ENCODE measurements around the gene ROR1. TPM values are rescaled to one million over a fixed set of nuclear protein-coding genes. Genes with fewer than 3 reads are reported as not detected.

ROR1 gene
- total RNA-seq, 2 experiments from 2014 or later, result 0.47 to 1.4 TPM

- ChIA-PET CTCF (ENCODE audit: unreplicated experiment) (no interaction called here), POLR2A (interaction anchor here (0.5 to 1.0 kb wide), 2 partner anchors 9 to 75 kb away, joined by 3 to 5 read pairs; no protein-coding TSS in a partner anchor)
- no peak for TF ChIP-seq EZH2phosphoT487 (IDR thresholded peaks at IDR 0.05; ENCODE audit: borderline replicate concordance, low read depth, low read length)
- no peak for TF ChIP-seq CTCF (conservative IDR thresholded peaks at IDR 0.05; ENCODE audit: low read length)
- DNase-seq (ENCODE audit: low spot score), result no peak
- no TSS peak for BruUV-seq (replicated peaks)
- H3K4me2 ChIP-seq (ENCODE audit: low read length), result no peak overlapping the region
- H3K9me2 ChIP-seq (ENCODE audit: insufficient read depth, low read length), result no peaks in the 10 kb centered on the region
- no peak overlapping the region for H3K4me3 ChIP-seq (ENCODE audit: low read depth, low read length, poor library complexity, severe bottlenecking)
- H4K20me1 ChIP-seq (ENCODE audit: insufficient read depth, low read length), result no peaks in the 10 kb centered on the region
- H3K4me1 ChIP-seq (ENCODE audit: insufficient read depth, low read length, poor library complexity, severe bottlenecking), result no peaks in the 10 kb centered on the region
- no peak overlapping the region for H2AFZ ChIP-seq (ENCODE audit: low read length)
- H3K9me3 ChIP-seq (ENCODE audit: low read length), result no peaks in the 10 kb centered on the region
- H3K36me3 ChIP-seq (ENCODE audit: insufficient read depth, low read length), result no peaks in the 10 kb centered on the region
- H3K27ac ChIP-seq (ENCODE audit: low read depth, low read length, poor library complexity, severe bottlenecking), result no peak overlapping the region
- intact Hi-C loops (cut with micrococcal nuclease; ENCODE audit: unreplicated experiment), result no loop called here
- H3K79me2 ChIP-seq (ENCODE audit: insufficient read depth, low read depth, low read length), result no peaks in the 10 kb centered on the region
These were observed 25.7 kb upstream of the ROR1 start for GRCh38 chr1:63748046-63748580.

GRCh38 chr1:63748641-63749040 lies 25.2 kb upstream of the ROR1 start:
- BruUV-seq (replicated peaks), result no TSS peak
- no peaks in the 10 kb centered on the region for H3K9me3 ChIP-seq (ENCODE audit: low read length)
- no peaks in the 10 kb centered on the region for H3K79me2 ChIP-seq (ENCODE audit: insufficient read depth, low read depth, low read length)
- H3K36me3 ChIP-seq (ENCODE audit: insufficient read depth, low read length), result no peaks in the 10 kb centered on the region
- H3K27ac ChIP-seq (ENCODE audit: low read depth, low read length, poor library complexity, severe bottlenecking), result no peak overlapping the region
- H3K4me3 ChIP-seq (ENCODE audit: low read depth, low read length, poor library complexity, severe bottlenecking), result no peak overlapping the region
- CTCF ChIA-PET (ENCODE audit: unreplicated experiment), result no interaction called here
- H2AFZ ChIP-seq (ENCODE audit: low read length), result no peak overlapping the region
- no peak overlapping the region for H3K4me2 ChIP-seq (ENCODE audit: low read length)
- DNase-seq (ENCODE audit: low spot score), result no peak
- H3K9me2 ChIP-seq (ENCODE audit: insufficient read depth, low read length), result no peaks in the 10 kb centered on the region
- POLR2A ChIA-PET, result interaction anchor here (0.5 to 1.0 kb wide), 2 partner anchors 9 to 75 kb away, joined by 3 to 5 read pairs; no protein-coding TSS in a partner anchor
- H4K20me1 ChIP-seq (ENCODE audit: insufficient read depth, low read length), result no peaks in the 10 kb centered on the region
- intact Hi-C loops (cut with micrococcal nuclease; ENCODE audit: unreplicated experiment), result no loop called here
- TF ChIP-seq EZH2phosphoT487 (IDR thresholded peaks at IDR 0.05; ENCODE audit: borderline replicate concordance, low read depth, low read length), result no peak
- TF ChIP-seq CTCF (conservative IDR thresholded peaks at IDR 0.05; ENCODE audit: low read length), result no peak
- H3K4me1 ChIP-seq (ENCODE audit: insufficient read depth, low read length, poor library complexity, severe bottlenecking), result no peaks in the 10 kb centered on the region

GRCh38 chr1:63750721-63751120 lies 23.1 kb upstream of the ROR1 start:
- CTCF ChIA-PET (ENCODE audit: unreplicated experiment), result no interaction called here
- H2AFZ ChIP-seq (ENCODE audit: low read length), result no peak overlapping the region
- TF ChIP-seq EZH2phosphoT487 (IDR thresholded peaks at IDR 0.05; ENCODE audit: borderline replicate concordance, low read depth, low read length) (no peak), CTCF (conservative IDR thresholded peaks at IDR 0.05; ENCODE audit: low read length) (no peak)
- POLR2A ChIA-PET, result interaction anchor here (0.7 kb wide), 1 partner anchor 73 kb away, joined by 6 read pairs; no protein-coding TSS in a partner anchor
- H4K20me1 ChIP-seq (ENCODE audit: insufficient read depth, low read length), result no peaks in the 10 kb centered on the region
- no peaks in the 10 kb centered on the region for H3K79me2 ChIP-seq (ENCODE audit: insufficient read depth, low read depth, low read length)
- intact Hi-C loops (cut with micrococcal nuclease; ENCODE audit: unreplicated experiment), result no loop called here
- no peak overlapping the region for H3K4me2 ChIP-seq (ENCODE audit: low read length)
- H3K4me3 ChIP-seq (ENCODE audit: low read depth, low read length, poor library complexity, severe bottlenecking), result no peak overlapping the region
- no peaks in the 10 kb centered on the region for H3K4me1 ChIP-seq (ENCODE audit: insufficient read depth, low read length, poor library complexity, severe bottlenecking)
- no peak for DNase-seq (ENCODE audit: low spot score)
- H3K27ac ChIP-seq (ENCODE audit: low read depth, low read length, poor library complexity, severe bottlenecking), result no peak overlapping the region
- H3K36me3 ChIP-seq (ENCODE audit: insufficient read depth, low read length), result no peaks in the 10 kb centered on the region
- H3K9me3 ChIP-seq (ENCODE audit: low read length), result no peaks in the 10 kb centered on the region
- BruUV-seq (replicated peaks), result no TSS peak
- no peaks in the 10 kb centered on the region for H3K9me2 ChIP-seq (ENCODE audit: insufficient read depth, low read length)

Data from OCI-LY7 (cell line).